HCT116 (cell line): Measurements from ENCODE around the gene ASPHD2. TPM values are rescaled to one million over a fixed set of nuclear protein-coding genes. Genes with fewer than 3 reads are reported as not detected.

Experiments used
- ATAC-seq: fragments of 200-7000 bp; cut with Tn5 transposase; 2 replicates; pipeline ENCODE4 v1.9.1; 2020; ENCODE audit warnings: mild to moderate bottlenecking, moderate library complexity
- BruUV-seq: library from RNA; stranded (reverse); fragments of 400-500 nt; replicated peaks from 2 replicates; lab custom pipeline; 2021; lab: Mats Ljungman, UMichigan
- CTCF ChIA-PET: fragments of 300-600 bp; sonication (Branson Sonifier 250); formaldehyde crosslinking; loops from one replicate; lab custom pipeline; 2021; ENCODE audit warnings: antibody characterized with exemption; lab: Charles Lee
- POLR2A ChIA-PET: fragments of 300-600, 350-600 bp; sonication (Branson Sonifier 250); formaldehyde crosslinking; loops from one replicate; lab custom pipeline; 2021; ENCODE audit warnings: antibody characterized with exemption; lab: Charles Lee
- RAD21 ChIA-PET, 2 experiments: fragments of 300-600 bp; sonication (Branson Sonifier 250); formaldehyde crosslinking; loops; one replicate each; lab custom pipeline; 2023; ENCODE audit warnings: low total read pairs in 2 of 2; ENCODE audit not compliant: uncharacterized antibody in 2 of 2, unreplicated experiment in 2 of 2, low non-redundant PET in 1 of 2; lab: Charles Lee
- DNase-seq: peaks from one replicate; pipeline ENCODE4 v3.0.0-alpha.2; 2010; ENCODE audit warnings: low read depth, low spot score
- H2AFZ ChIP-seq: fragments of 200-600 bp; shearing (Covaris generic), sonication (generic); 2 replicates; pipeline ENCODE4 v1.6.1; 2017; ENCODE audit warnings: low read depth, mixed run types, mixed read lengths, antibody characterized with exemption, low read length; ENCODE audit not compliant: poor library complexity, severe bottlenecking
- H3K27ac ChIP-seq: 2 replicates; pipeline ENCODE4 v1.5.1; 2012; ENCODE audit warnings: low read depth, low read length
- H3K27me3 ChIP-seq: fragments of 200-600 bp; sonication (generic); 2 replicates; pipeline ENCODE4 v1.6.1; 2016; ENCODE audit warnings: mixed run types, low read length, mixed read lengths; ENCODE audit not compliant: insufficient read depth
- H3K36me3 ChIP-seq, 2 experiments: fragments of 200-500 bp in 1 of 2; fragments of 200-600 bp in 1 of 2; sonication (Bioruptor generic) in 1 of 2; sonication (generic) in 1 of 2; 2 replicates each; pipeline versions ENCODE4 v1.5.1 to v1.6.1; 2014 to 2016; ENCODE audit warnings: low read length in 2 of 2, inconsistent platforms in 1 of 2, mixed read lengths in 1 of 2, mixed run types in 1 of 2; ENCODE audit not compliant: insufficient read depth in 2 of 2, control insufficient read depth in 1 of 2
- H3K4me1 ChIP-seq, 2 experiments: fragments of 200-600 bp in 1 of 2; sonication (generic) in 1 of 2; 2 replicates each; pipeline versions ENCODE4 v1.5.1 to v1.6.1; 2012 to 2017; ENCODE audit warnings: low read length in 2 of 2, inconsistent platforms in 1 of 2, mild to moderate bottlenecking in 1 of 2, mixed read lengths in 1 of 2, mixed run types in 1 of 2, moderate library complexity in 1 of 2; ENCODE audit not compliant: insufficient read depth in 2 of 2, control insufficient read depth in 1 of 2
- H3K4me2 ChIP-seq: fragments of 200-600 bp; sonication (generic); 2 replicates; pipeline ENCODE4 v1.6.1; 2017; ENCODE audit warnings: mixed run types, low read length, mixed read lengths
- H3K4me3 ChIP-seq, 2 experiments: fragments of 200-600 bp in 1 of 2; sonication (generic) in 1 of 2; replicated peaks in 1 of 2; 2 replicates each; pipeline ENCODE4 v1.5.1; 2011 to 2016; ENCODE audit warnings: low read length in 2 of 2, control low read depth in 1 of 2, low read depth in 1 of 2, mild to moderate bottlenecking in 1 of 2, mixed read lengths in 1 of 2, mixed run types in 1 of 2
- H3K79me2 ChIP-seq: fragments of 200-600 bp; sonication (generic); 2 replicates; pipeline ENCODE4 v1.6.1; 2017; ENCODE audit warnings: mild to moderate bottlenecking, mixed run types, low read length, moderate library complexity, mixed read lengths; ENCODE audit not compliant: insufficient read depth
- H3K9ac ChIP-seq: fragments of 200-600 bp; sonication (generic); 2 replicates; pipeline ENCODE4 v1.6.1; 2016; ENCODE audit warnings: low read length, mixed read lengths
- H3K9me2 ChIP-seq: fragments of 200-600 bp; sonication (generic), shearing (Covaris generic); 2 replicates; pipeline ENCODE4 v1.6.1; 2017; ENCODE audit warnings: mixed run types, mild to moderate bottlenecking, moderate library complexity; ENCODE audit not compliant: insufficient read depth
- H3K9me3 ChIP-seq, 2 experiments: fragments of 200-500 bp in 1 of 2; fragments of 200-600 bp in 1 of 2; sonication (Bioruptor generic) in 1 of 2; sonication (generic) in 1 of 2; 2 replicates each; pipeline ENCODE4 v1.6.1; 2014 to 2017; ENCODE audit warnings: low read length in 2 of 2, mixed read lengths in 2 of 2, inconsistent platforms in 1 of 2, low read depth in 1 of 2, mild to moderate bottlenecking in 1 of 2, mixed run types in 1 of 2, moderate library complexity in 1 of 2; ENCODE audit not compliant: control insufficient read depth in 1 of 2, insufficient read depth in 1 of 2
- H4K20me1 ChIP-seq: fragments of 200-600 bp; sonication (generic), shearing (Covaris generic); 2 replicates; pipeline ENCODE4 v1.6.1; 2017; ENCODE audit warnings: mixed run types, mild to moderate bottlenecking, moderate library complexity; ENCODE audit not compliant: insufficient read depth
- CBX3 ChIP-seq: IDR thresholded peaks from 2 replicates; pipeline ENCODE4 v1.6.1; 2012; ENCODE audit warnings: low read depth
- EGR1 ChIP-seq: IDR thresholded peaks from 2 replicates; pipeline ENCODE4 v1.6.1; 2012; ENCODE audit warnings: low read depth
- ELF1 ChIP-seq: IDR thresholded peaks from 2 replicates; pipeline ENCODE4 v1.6.1; 2012; ENCODE audit warnings: low read depth, borderline replicate concordance
- FOSL1 ChIP-seq: IDR thresholded peaks from 2 replicates; pipeline ENCODE4 v1.6.1; 2012; ENCODE audit warnings: low read depth
- POLR2AphosphoS5 ChIP-seq: IDR thresholded peaks from 2 replicates; pipeline ENCODE4 v1.6.1; 2011; ENCODE audit warnings: mild to moderate bottlenecking, low read depth, low read length, moderate library complexity
- SP1 ChIP-seq: IDR thresholded peaks from 2 replicates; pipeline ENCODE4 v1.6.1; 2012; ENCODE audit warnings: low read depth
- SRF ChIP-seq: IDR thresholded peaks from 2 replicates; pipeline ENCODE4 v1.6.1; 2012; ENCODE audit warnings: low read depth
- YY1 ChIP-seq: IDR thresholded peaks from 2 replicates; pipeline ENCODE4 v1.6.1; 2011; ENCODE audit warnings: low read length, low read depth, moderate library complexity, mild to moderate bottlenecking; ENCODE audit not compliant: insufficient replicate concordance; ENCODE audit errors: extremely low read depth
- ZNF274 ChIP-seq: fragments of 200-500 bp; sonication (Bioruptor generic); IDR thresholded peaks from 2 replicates; pipeline ENCODE4 v1.6.1; 2014; ENCODE audit warnings: mild to moderate bottlenecking, low read depth, low read length, inconsistent platforms
- intact Hi-C: fragments of 100-400 bp; cut with micrococcal nuclease; formaldehyde crosslinking; loops from 2 replicates; pipeline ENCODE4 v1.10.0; 2022
- total RNA-seq: library from RNA; stranded (reverse); gene quantifications from one replicate; pipeline ENCODE4 v1.2.1, GENCODE V29; 2021; ENCODE audit not compliant: unreplicated experiment
- TF ChIP-seq, protein P1 (sequence below): IDR thresholded peaks from 2 replicates; pipeline ENCODE4 v1.6.1; 2011; ENCODE audit warnings: mild to moderate bottlenecking, low read length, moderate library complexity; ENCODE audit not compliant: insufficient replicate concordance; ENCODE audit errors: extremely low read depth
- TF ChIP-seq, protein P2 (sequence below): IDR thresholded peaks from 2 replicates; pipeline ENCODE4 v1.6.1; 2012

The ASPHD2 gene
- total RNA-seq, 1 experiment from 2014 or later: 4.1 TPM

DNA sequence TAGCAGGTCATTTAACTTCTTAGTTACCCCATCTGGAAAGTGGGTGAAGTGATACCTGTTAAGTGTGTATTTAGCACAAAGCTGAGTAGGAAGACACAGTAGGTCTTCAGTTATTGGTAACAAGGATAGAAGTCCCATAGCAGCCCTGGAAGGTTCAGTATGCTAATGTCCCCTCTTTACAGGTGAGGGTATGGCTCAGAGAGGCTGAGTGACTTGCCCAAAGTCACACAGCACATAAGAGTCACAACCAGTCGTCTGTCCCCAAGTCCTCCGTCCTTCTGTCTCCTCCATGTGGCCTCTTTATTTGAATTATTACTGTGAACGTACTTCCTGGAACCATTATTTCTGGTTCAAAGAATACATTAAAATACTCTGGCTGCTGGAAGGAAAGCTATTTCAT lies 10.5 kb downstream of the ASPHD2 start:
- ChIA-PET RAD21 (no interaction called here), CTCF (no interaction called here), POLR2A (no interaction called here)
- no peaks in the 10 kb centered on the region for H3K79me2 ChIP-seq
- H3K27me3 ChIP-seq: no peaks in the 10 kb centered on the region
- DNase-seq (no peak), ATAC-seq (no peak)
- BruUV-seq: no TSS peak
- H2AFZ ChIP-seq: no peak overlapping the region
- no peaks in the 10 kb centered on the region for H3K9me2 ChIP-seq
- no peak for TF ChIP-seq CBX3
- no peak for TF ChIP-seq SP1
- no peak for TF ChIP-seq POLR2AphosphoS5
- no peak for TF ChIP-seq ZNF274
- TF ChIP-seq, protein P1, sequence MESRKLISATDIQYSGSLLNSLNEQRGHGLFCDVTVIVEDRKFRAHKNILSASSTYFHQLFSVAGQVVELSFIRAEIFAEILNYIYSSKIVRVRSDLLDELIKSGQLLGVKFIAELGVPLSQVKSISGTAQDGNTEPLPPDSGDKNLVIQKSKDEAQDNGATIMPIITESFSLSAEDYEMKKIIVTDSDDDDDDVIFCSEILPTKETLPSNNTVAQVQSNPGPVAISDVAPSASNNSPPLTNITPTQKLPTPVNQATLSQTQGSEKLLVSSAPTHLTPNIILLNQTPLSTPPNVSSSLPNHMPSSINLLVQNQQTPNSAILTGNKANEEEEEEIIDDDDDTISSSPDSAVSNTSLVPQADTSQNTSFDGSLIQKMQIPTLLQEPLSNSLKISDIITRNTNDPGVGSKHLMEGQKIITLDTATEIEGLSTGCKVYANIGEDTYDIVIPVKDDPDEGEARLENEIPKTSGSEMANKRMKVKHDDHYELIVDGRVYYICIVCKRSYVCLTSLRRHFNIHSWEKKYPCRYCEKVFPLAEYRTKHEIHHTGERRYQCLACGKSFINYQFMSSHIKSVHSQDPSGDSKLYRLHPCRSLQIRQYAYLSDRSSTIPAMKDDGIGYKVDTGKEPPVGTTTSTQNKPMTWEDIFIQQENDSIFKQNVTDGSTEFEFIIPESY: no peak
- TF ChIP-seq YY1: no peak
- TF ChIP-seq, protein P2, sequence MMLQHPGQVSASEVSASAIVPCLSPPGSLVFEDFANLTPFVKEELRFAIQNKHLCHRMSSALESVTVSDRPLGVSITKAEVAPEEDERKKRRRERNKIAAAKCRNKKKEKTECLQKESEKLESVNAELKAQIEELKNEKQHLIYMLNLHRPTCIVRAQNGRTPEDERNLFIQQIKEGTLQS: no peak
- TF ChIP-seq ELF1: no peak
- TF ChIP-seq SRF: no peak
- no peak for TF ChIP-seq EGR1
- no peak for TF ChIP-seq FOSL1
- H3K9me3 ChIP-seq: no peaks in the 10 kb centered on the region
- H3K4me1 ChIP-seq: no peaks in the 10 kb centered on the region; a peak in 1 of 4 replicates
- H4K20me1 ChIP-seq: no peaks in the 10 kb centered on the region
- H3K27ac ChIP-seq: no peak overlapping the region
- intact Hi-C loops: no loop called here
- no peak overlapping the region for H3K9ac ChIP-seq
- H3K4me2 ChIP-seq: no peak overlapping the region
- peaks cover 0 to 1% of the 10 kb centered on the region in 2 experiments; a peak in 1 of 4 replicates for H3K36me3 ChIP-seq
- H3K4me3 ChIP-seq: no peak overlapping the region
